ENCODE data around the gene CDKN2C. TPM values are rescaled to one million over a fixed set of nuclear protein-coding genes. Genes with fewer than 3 reads are reported as not detected.

Gene CDKN2C
- total and polyA plus RNA-seq, 2 experiments from 2014 or later: not detected

- H3K36me3 Mint-ChIP-seq (ENCODE audit: low read depth): no peaks in the 10 kb centered on the region
Measured at GRCh38 chr1:50976890-50977574, 7.0 kb downstream of the CDKN2C start.

GRCh38 chr1:50977575-50978143 is 7.6 kb downstream of the CDKN2C start:
- no peak overlapping the region for H3K27ac ChIP-seq (ENCODE audit: low read depth)
- Mint-ChIP-seq H3K27me3 (ENCODE audit: insufficient read depth, low read depth, poor library complexity) (peaks cover 85% of the 10 kb centered on the region), H3K4me3 (peak overlapping the region; percentile 66), H3K36me3 (ENCODE audit: low read depth) (no peaks in the 10 kb centered on the region), H3K27ac (no peak overlapping the region), H3K9me3 (no peaks in the 10 kb centered on the region; the same call in 2 of the 3 replicates), H3K4me1 (peaks cover 21% of the 10 kb centered on the region)
- peak overlapping the region; percentile 65 for H3K4me3 ChIP-seq
- no peaks in the 10 kb centered on the region for H3K36me3 ChIP-seq (ENCODE audit: insufficient read depth)
- peaks cover 32% of the 10 kb centered on the region for H3K4me1 ChIP-seq (ENCODE audit: insufficient read depth)
- H4K20me1 ChIP-seq (replicated peaks; ENCODE audit: insufficient read depth): peaks cover 33% of the 10 kb centered on the region
- TF ChIP-seq REST (IDR thresholded peaks at IDR 0.05; ENCODE audit: unreplicated experiment) (no peak), STAT1 (IDR thresholded peaks at IDR 0.05; ENCODE audit: unreplicated experiment) (no peak), ETS1 (IDR thresholded peaks at IDR 0.05) (no peak), EZH2phosphoT487 (IDR thresholded peaks at IDR 0.05; ENCODE audit: unreplicated experiment) (peak; percentile 45), CTCF (conservative IDR thresholded peaks at IDR 0.05; ENCODE audit: low read depth in 2 of 2) (no peak), ZNF462 (CRISPR knock-in tag; IDR thresholded peaks at IDR 0.05) (no peak)
- peak overlapping the region; percentile 81 for H3K4me2 ChIP-seq
- peak; percentile 57 for ATAC-seq
- no peaks in the 10 kb centered on the region for H3K9me2 ChIP-seq (ENCODE audit: insufficient read depth)
- no peaks in the 10 kb centered on the region for H3K79me2 ChIP-seq (replicated peaks; ENCODE audit: insufficient read depth)
- H3F3A ChIP-seq (replicated peaks; ENCODE audit: low read depth): peaks cover 23% of the 10 kb centered on the region
- peak; percentile 61 for DNase-seq (ENCODE audit: low spot score)
- H3K27me3 ChIP-seq (ENCODE audit: insufficient read depth): peaks cover 96% of the 10 kb centered on the region
- H2AFZ ChIP-seq: no peak overlapping the region; the same call in 1 of the 2 replicates

More at GRCh38 chr1:50976890-50977574, 7.0 kb downstream of the CDKN2C start:
- H3K4me3 Mint-ChIP-seq: peak overlapping the region; percentile 66
- TF ChIP-seq CREB1 (CRISPR knock-in tag; IDR thresholded peaks at IDR 0.05; ENCODE audit: low read depth) (no peak), EZH2 (IDR thresholded peaks at IDR 0.05; ENCODE audit: low read depth, unreplicated experiment) (peak; percentile 86)
- H3K4me2 ChIP-seq: peak overlapping the region; percentile 81
- peaks cover 96% of the 10 kb centered on the region for H3K27me3 ChIP-seq (ENCODE audit: insufficient read depth)
- H3K4me3 ChIP-seq: peak overlapping the region; percentile 65
- no peaks in the 10 kb centered on the region for H3K9me2 ChIP-seq (ENCODE audit: insufficient read depth)
- peak; percentile 58 for ATAC-seq
- H2AFZ ChIP-seq: no peak overlapping the region
- H3K4me1 Mint-ChIP-seq: peaks cover 21% of the 10 kb centered on the region
- no peaks in the 10 kb centered on the region; the same call in 2 of the 3 replicates for H3K9me3 Mint-ChIP-seq
- peak; percentile 50 for DNase-seq (ENCODE audit: low spot score)
- no peaks in the 10 kb centered on the region for H3K36me3 ChIP-seq (ENCODE audit: insufficient read depth)
- no peaks in the 10 kb centered on the region for H3K79me2 ChIP-seq (replicated peaks; ENCODE audit: insufficient read depth)
- H3K27me3 Mint-ChIP-seq (ENCODE audit: insufficient read depth, low read depth, poor library complexity): peaks cover 89% of the 10 kb centered on the region
- no peak overlapping the region for H3K27ac ChIP-seq (ENCODE audit: low read depth)
- H4K20me1 ChIP-seq (replicated peaks; ENCODE audit: insufficient read depth): peaks cover 34% of the 10 kb centered on the region
- peaks cover 23% of the 10 kb centered on the region for H3F3A ChIP-seq (replicated peaks; ENCODE audit: low read depth)
- H3K27ac Mint-ChIP-seq: no peak overlapping the region
- peaks cover 32% of the 10 kb centered on the region for H3K4me1 ChIP-seq (ENCODE audit: insufficient read depth)
